ENCODE data around the gene DCBLD2. TPM values are rescaled to one million over a fixed set of nuclear protein-coding genes. Genes with fewer than 3 reads are reported as not detected.

DCBLD2 gene
- total and polyA plus RNA-seq, 2 of the 13 experiments (the other 11 are each of a cell fraction or from before 2014, with no cell fraction given): 43.8 to 56.9 TPM

DNA sequence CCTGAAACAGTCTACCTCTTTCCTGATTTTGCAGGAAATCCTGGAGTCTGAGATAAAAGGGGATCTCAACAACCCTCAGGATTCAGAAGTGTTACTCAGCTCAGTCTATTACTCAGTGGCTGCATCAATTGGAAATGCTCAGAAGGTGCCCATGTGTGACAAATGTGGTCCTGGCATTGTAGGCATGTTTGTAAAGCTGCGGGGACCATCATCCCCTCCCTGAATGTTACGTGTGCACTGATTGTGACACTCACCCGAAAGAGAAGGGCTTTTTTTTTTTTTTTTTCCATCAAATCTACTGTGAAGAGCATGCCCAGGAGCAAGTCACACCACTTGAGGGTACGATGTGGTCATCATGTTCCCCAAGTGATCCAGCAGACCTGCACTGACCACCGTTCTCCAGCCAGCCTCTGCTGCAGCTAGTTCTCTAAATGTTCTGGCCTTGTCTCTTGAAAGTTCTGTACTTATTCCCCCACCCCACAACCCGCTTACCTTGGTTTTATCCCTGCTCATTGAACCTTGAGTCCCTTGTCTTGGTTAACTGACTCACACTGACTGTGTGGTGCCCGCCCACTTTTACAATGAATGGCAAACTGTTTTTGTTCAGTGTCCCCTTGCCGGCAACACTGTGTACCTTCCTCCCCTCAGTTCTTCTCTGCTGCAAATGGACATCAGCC is 118.5 kb downstream of the DCBLD2 start (continued):
- TF ChIP-seq, protein P1, sequence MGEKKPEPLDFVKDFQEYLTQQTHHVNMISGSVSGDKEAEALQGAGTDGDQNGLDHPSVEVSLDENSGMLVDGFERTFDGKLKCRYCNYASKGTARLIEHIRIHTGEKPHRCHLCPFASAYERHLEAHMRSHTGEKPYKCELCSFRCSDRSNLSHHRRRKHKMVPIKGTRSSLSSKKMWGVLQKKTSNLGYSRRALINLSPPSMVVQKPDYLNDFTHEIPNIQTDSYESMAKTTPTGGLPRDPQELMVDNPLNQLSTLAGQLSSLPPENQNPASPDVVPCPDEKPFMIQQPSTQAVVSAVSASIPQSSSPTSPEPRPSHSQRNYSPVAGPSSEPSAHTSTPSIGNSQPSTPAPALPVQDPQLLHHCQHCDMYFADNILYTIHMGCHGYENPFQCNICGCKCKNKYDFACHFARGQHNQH (CRISPR knock-in tag; IDR thresholded peaks at IDR 0.05): peak; percentile 59; the same call in 1 of the 2 replicates
- TF ChIP-seq, protein P2, sequence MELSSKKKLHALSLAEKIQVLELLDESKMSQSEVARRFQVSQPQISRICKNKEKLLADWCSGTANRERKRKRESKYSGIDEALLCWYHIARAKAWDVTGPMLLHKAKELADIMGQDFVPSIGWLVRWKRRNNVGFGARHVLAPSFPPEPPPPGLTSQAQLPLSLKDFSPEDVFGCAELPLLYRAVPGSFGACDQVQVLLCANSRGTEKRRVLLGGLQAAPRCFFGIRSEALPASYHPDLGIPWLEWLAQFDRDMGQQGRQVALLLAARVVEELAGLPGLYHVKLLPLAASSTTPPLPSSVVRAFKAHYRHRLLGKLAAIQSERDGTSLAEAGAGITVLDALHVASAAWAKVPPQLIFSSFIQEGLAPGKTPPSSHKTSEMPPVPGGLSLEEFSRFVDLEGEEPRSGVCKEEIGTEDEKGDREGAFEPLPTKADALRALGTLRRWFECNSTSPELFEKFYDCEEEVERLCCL (CRISPR knock-in tag; IDR thresholded peaks at IDR 0.05; ENCODE audit: borderline replicate concordance): no peak
- TF ChIP-seq SATB2 (CRISPR knock-in tag; IDR thresholded peaks at IDR 0.05) (no peak), ZIK1 (CRISPR knock-in tag; IDR thresholded peaks at IDR 0.05; ENCODE audit: borderline replicate concordance, low read depth) (no peak), CREM (IDR thresholded peaks at IDR 0.05) (peak; percentile 19; the same call in 1 of the 2 replicates), CREM (CRISPR knock-in tag; IDR thresholded peaks at IDR 0.05) (no peak), FOXJ3 (CRISPR knock-in tag; IDR thresholded peaks at IDR 0.05; ENCODE audit: borderline replicate concordance) (no peak), ZBTB7B (CRISPR knock-in tag; IDR thresholded peaks at IDR 0.05) (0 out of 2 replicates have a peak, but pooled peaks have one; percentile 39), SOX6 (IDR thresholded peaks at IDR 0.05) (no peak), SOX6 (CRISPR knock-in tag; IDR thresholded peaks at IDR 0.05) (peak; percentile 58), ZNF34 (CRISPR knock-in tag; IDR thresholded peaks at IDR 0.05; ENCODE audit: borderline replicate concordance) (no peak), SMC3 (IDR thresholded peaks at IDR 0.05; ENCODE audit: low read length) (no peak), ZMYM4 (CRISPR knock-in tag; IDR thresholded peaks at IDR 0.05) (peak; percentile 49), FOXP1 (IDR thresholded peaks at IDR 0.05) (no peak), FOXP1 (CRISPR knock-in tag; IDR thresholded peaks at IDR 0.05) (peak; percentile 38; the same call in 1 of the 2 replicates), SIN3A (IDR thresholded peaks at IDR 0.05; ENCODE audit: borderline replicate concordance, low read depth, low read length) (0 out of 2 replicates have a peak, but pooled peaks have one; percentile 7), GATAD2A (CRISPR knock-in tag; IDR thresholded peaks at IDR 0.05) (peak; percentile 60), ZNF644 (CRISPR knock-in tag; IDR thresholded peaks at IDR 0.05; ENCODE audit: low read depth) (peak; percentile 61; the same call in 1 of the 2 replicates)
- TF ChIP-seq, protein P3, sequence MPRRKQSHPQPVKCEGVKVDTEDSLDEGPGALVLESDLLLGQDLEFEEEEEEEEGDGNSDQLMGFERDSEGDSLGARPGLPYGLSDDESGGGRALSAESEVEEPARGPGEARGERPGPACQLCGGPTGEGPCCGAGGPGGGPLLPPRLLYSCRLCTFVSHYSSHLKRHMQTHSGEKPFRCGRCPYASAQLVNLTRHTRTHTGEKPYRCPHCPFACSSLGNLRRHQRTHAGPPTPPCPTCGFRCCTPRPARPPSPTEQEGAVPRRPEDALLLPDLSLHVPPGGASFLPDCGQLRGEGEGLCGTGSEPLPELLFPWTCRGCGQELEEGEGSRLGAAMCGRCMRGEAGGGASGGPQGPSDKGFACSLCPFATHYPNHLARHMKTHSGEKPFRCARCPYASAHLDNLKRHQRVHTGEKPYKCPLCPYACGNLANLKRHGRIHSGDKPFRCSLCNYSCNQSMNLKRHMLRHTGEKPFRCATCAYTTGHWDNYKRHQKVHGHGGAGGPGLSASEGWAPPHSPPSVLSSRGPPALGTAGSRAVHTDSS (CRISPR knock-in tag; conservative IDR thresholded peaks at IDR 0.05): no peak
- TF ChIP-seq, protein P4, sequence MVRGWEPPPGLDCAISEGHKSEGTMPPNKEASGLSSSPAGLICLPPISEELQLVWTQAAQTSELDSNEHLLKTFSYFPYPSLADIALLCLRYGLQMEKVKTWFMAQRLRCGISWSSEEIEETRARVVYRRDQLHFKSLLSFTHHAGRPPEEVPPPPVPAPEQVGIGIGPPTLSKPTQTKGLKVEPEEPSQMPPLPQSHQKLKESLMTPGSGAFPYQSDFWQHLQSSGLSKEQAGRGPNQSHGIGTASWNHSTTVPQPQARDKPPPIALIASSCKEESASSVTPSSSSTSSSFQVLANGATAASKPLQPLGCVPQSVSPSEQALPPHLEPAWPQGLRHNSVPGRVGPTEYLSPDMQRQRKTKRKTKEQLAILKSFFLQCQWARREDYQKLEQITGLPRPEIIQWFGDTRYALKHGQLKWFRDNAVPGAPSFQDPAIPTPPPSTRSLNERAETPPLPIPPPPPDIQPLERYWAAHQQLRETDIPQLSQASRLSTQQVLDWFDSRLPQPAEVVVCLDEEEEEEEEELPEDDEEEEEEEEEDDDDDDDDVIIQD (CRISPR knock-in tag; IDR thresholded peaks at IDR 0.05; ENCODE audit: low read depth): 0 out of 2 replicates have a peak, but pooled peaks have one; percentile 17
- TF ChIP-seq, protein P5, sequence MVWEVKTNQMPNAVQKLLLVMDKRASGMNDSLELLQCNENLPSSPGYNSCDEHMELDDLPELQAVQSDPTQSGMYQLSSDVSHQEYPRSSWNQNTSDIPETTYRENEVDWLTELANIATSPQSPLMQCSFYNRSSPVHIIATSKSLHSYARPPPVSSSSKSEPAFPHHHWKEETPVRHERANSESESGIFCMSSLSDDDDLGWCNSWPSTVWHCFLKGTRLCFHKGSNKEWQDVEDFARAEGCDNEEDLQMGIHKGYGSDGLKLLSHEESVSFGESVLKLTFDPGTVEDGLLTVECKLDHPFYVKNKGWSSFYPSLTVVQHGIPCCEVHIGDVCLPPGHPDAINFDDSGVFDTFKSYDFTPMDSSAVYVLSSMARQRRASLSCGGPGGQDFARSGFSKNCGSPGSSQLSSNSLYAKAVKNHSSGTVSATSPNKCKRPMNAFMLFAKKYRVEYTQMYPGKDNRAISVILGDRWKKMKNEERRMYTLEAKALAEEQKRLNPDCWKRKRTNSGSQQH (CRISPR knock-in tag; IDR thresholded peaks at IDR 0.05; ENCODE audit: low read depth): no peak
- TF ChIP-seq, protein P6, sequence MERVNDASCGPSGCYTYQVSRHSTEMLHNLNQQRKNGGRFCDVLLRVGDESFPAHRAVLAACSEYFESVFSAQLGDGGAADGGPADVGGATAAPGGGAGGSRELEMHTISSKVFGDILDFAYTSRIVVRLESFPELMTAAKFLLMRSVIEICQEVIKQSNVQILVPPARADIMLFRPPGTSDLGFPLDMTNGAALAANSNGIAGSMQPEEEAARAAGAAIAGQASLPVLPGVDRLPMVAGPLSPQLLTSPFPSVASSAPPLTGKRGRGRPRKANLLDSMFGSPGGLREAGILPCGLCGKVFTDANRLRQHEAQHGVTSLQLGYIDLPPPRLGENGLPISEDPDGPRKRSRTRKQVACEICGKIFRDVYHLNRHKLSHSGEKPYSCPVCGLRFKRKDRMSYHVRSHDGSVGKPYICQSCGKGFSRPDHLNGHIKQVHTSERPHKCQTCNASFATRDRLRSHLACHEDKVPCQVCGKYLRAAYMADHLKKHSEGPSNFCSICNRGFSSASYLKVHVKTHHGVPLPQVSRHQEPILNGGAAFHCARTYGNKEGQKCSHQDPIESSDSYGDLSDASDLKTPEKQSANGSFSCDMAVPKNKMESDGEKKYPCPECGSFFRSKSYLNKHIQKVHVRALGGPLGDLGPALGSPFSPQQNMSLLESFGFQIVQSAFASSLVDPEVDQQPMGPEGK (CRISPR knock-in tag; IDR thresholded peaks at IDR 0.05): 0 out of 2 replicates have a peak, but pooled peaks have one; percentile 36

Data from HepG2 (cell line).